ENCODE results near the gene PPP2R2C. TPM values are rescaled to one million over a fixed set of nuclear protein-coding genes. Genes with fewer than 3 reads are reported as not detected.

The PPP2R2C gene
- total RNA-seq, 2 donors from 2014 or later: 0.05 to 0.35 TPM

- DNase-seq: no peak
- H3K9me3 ChIP-seq: no peaks in the 10 kb centered on the region
- intact Hi-C loops (cut with DNase I): no loop called here
- H3K27me3 ChIP-seq: no peaks in the 10 kb centered on the region
- no peak overlapping the region for H3K4me3 ChIP-seq
- no peak overlapping the region for H3K27ac ChIP-seq
- no peaks in the 10 kb centered on the region for H3K4me1 ChIP-seq
- H3K36me3 ChIP-seq: no peaks in the 10 kb centered on the region
- TF ChIP-seq CTCF (IDR thresholded peaks at IDR 0.05): no peak
- no peak overlapping the region for H3K9ac ChIP-seq (ENCODE audit: low read depth in 2 of 2, low read length in 2 of 2)
Observed at GRCh38 chr4:6393544-6394475, 78.6 kb downstream of the PPP2R2C start.

GRCh38 chr4:6393066-6393465, 79.3 kb downstream of the PPP2R2C start:
- Histone ChIP-seq H3K9ac (ENCODE audit: low read depth in 2 of 2, low read length in 2 of 2) (no peak overlapping the region), H3K27ac (no peak overlapping the region), H3K36me3 (no peaks in the 10 kb centered on the region), H3K4me3 (no peak overlapping the region), H3K4me1 (no peaks in the 10 kb centered on the region), H3K9me3 (no peaks in the 10 kb centered on the region), H3K27me3 (no peaks in the 10 kb centered on the region)
- intact Hi-C loops (cut with DNase I): no loop called here
- no peak for DNase-seq
- TF ChIP-seq CTCF (IDR thresholded peaks at IDR 0.05): no peak

GRCh38 chr4:6392407-6392806, 80.0 kb downstream of the PPP2R2C start:
- Histone ChIP-seq H3K27me3 (no peaks in the 10 kb centered on the region), H3K9ac (ENCODE audit: low read depth in 2 of 2, low read length in 2 of 2) (no peak overlapping the region), H3K36me3 (no peaks in the 10 kb centered on the region), H3K9me3 (no peaks in the 10 kb centered on the region), H3K27ac (no peak overlapping the region), H3K4me3 (no peak overlapping the region), H3K4me1 (no peaks in the 10 kb centered on the region)
- DNase-seq: no peak
- no peak for TF ChIP-seq CTCF (IDR thresholded peaks at IDR 0.05)
- intact Hi-C loops (cut with DNase I): no loop called here

- Histone ChIP-seq H3K27ac (no peak overlapping the region), H3K4me3 (no peak overlapping the region), H3K9ac (ENCODE audit: low read depth in 2 of 2, low read length in 2 of 2) (no peak overlapping the region), H3K27me3 (no peaks in the 10 kb centered on the region), H3K4me1 (no peaks in the 10 kb centered on the region), H3K9me3 (no peaks in the 10 kb centered on the region), H3K36me3 (no peaks in the 10 kb centered on the region)
- intact Hi-C loops (cut with DNase I): no loop called here
- no peak for TF ChIP-seq CTCF (IDR thresholded peaks at IDR 0.05)
- DNase-seq: no peak
Observed at GRCh38 chr4:6391852-6392188, 80.6 kb downstream of the PPP2R2C start.

- Histone ChIP-seq H3K27me3 (no peaks in the 10 kb centered on the region), H3K4me3 (no peak overlapping the region), H3K9me3 (no peaks in the 10 kb centered on the region), H3K9ac (ENCODE audit: low read depth in 2 of 2, low read length in 2 of 2) (no peak overlapping the region), H3K36me3 (no peaks in the 10 kb centered on the region), H3K4me1 (no peaks in the 10 kb centered on the region), H3K27ac (no peak overlapping the region)
- intact Hi-C loops (cut with DNase I): no loop called here
- no peak for DNase-seq
- TF ChIP-seq CTCF (IDR thresholded peaks at IDR 0.05): no peak
Observed at GRCh38 chr4:6391186-6391851, 81.1 kb downstream of the PPP2R2C start.
